GM12878 (cell line): Measurements from ENCODE around the gene NTM. TPM values are rescaled to one million over a fixed set of nuclear protein-coding genes. Genes with fewer than 3 reads are reported as not detected.

Source experiments
- ATAC-seq: fragments of 200-7000 bp; cut with Tn5 transposase; 3 replicates; pipeline ENCODE4 v1.9.1; 2020; ENCODE audit warnings: mild to moderate bottlenecking, moderate library complexity
- BruUV-seq: library from RNA; stranded (reverse); fragments of 400-500 nt; replicated peaks from 2 replicates; lab custom pipeline; 2021; lab: Mats Ljungman, UMichigan
- CTCF ChIA-PET: fragments of 300-600 bp; sonication (Branson Sonifier 250); formaldehyde crosslinking; extraction: SDS; loops from one replicate; lab custom pipeline; 2021; ENCODE audit warnings: inconsistent platforms; lab: Yijun Ruan, JAX
- POLR2A ChIA-PET: fragments of 350-600 bp; formaldehyde crosslinking; extraction: SDS; loops from one replicate; lab custom pipeline; 2021; ENCODE audit warnings: inconsistent platforms; lab: Charles Lee
- RAD21 ChIA-PET: fragments of 300-600 bp; sonication (Branson Sonifier 250); formaldehyde crosslinking; loops from one replicate; lab custom pipeline; 2023; ENCODE audit warnings: antibody characterized with exemption; ENCODE audit not compliant: unreplicated experiment; lab: Charles Lee
- SMC1A ChIA-PET: fragments of 300-600 bp; sonication (Branson Sonifier 250); formaldehyde crosslinking; loops from one replicate; lab custom pipeline; 2023; ENCODE audit not compliant: unreplicated experiment, uncharacterized antibody; lab: Charles Lee
- DNase-seq: peaks from one replicate; pipeline ENCODE4 v3.0.0-alpha.2; 2011; ENCODE audit warnings: low read depth, low spot score
- FAIRE-seq: peaks from 3 replicates; lab custom pipeline; 2011; peaks lifted over from hg19 to GRCh38; lab: Jason Lieb, UNC
- H2AFZ ChIP-seq: 2 replicates; pipeline ENCODE4 v1.6.0; 2011; ENCODE audit warnings: low read depth, low read length, control low read depth; ENCODE audit not compliant: control insufficient read depth
- H3K27ac ChIP-seq: 2 replicates; pipeline ENCODE4 v1.5.1; 2011; ENCODE audit warnings: control low read depth; ENCODE audit not compliant: control insufficient read depth, insufficient read depth
- H3K27me3 ChIP-seq, 2 experiments: replicated peaks in 1 of 2; 2 replicates each; pipeline versions ENCODE4 v1.6.0 to v1.6.1; 2011; ENCODE audit warnings: low read length in 1 of 2; ENCODE audit not compliant: control insufficient read depth in 2 of 2, insufficient read depth in 2 of 2
- H3K36me3 ChIP-seq, 2 experiments: 2 replicates each; pipeline ENCODE4 v1.5.1; 2011; ENCODE audit warnings: low read length in 1 of 2; ENCODE audit not compliant: control insufficient read depth in 2 of 2, insufficient read depth in 2 of 2
- H3K4me1 ChIP-seq: 2 replicates; pipeline ENCODE4 v1.6.1; 2011; ENCODE audit warnings: mild to moderate bottlenecking, low read length, moderate library complexity, mixed read lengths; ENCODE audit not compliant: control insufficient read depth, insufficient read depth
- H3K4me2 ChIP-seq: 2 replicates; pipeline ENCODE4 v1.6.0; 2011; ENCODE audit warnings: control low read depth; ENCODE audit not compliant: control insufficient read depth, insufficient read depth
- H3K4me3 ChIP-seq: fragments of 200-600 bp; sonication (generic); 2 replicates; pipeline ENCODE4 v1.5.1; 2016
- H3K79me2 ChIP-seq: 2 replicates; pipeline ENCODE4 v1.6.0; 2011; ENCODE audit warnings: low read length; ENCODE audit not compliant: control insufficient read depth, insufficient read depth
- H3K9ac ChIP-seq: 2 replicates; pipeline ENCODE4 v1.8.0; 2011; ENCODE audit warnings: low read length, control low read depth, mixed read lengths; ENCODE audit not compliant: control insufficient read depth, insufficient read depth
- H3K9me3 ChIP-seq: replicated peaks from 3 replicates; pipeline ENCODE4 v1.5.1; 2011; ENCODE audit warnings: mild to moderate bottlenecking, low read length; ENCODE audit not compliant: control insufficient read depth, insufficient read depth
- H4K20me1 ChIP-seq: 2 replicates; pipeline ENCODE4 v1.6.0; 2011; ENCODE audit not compliant: control insufficient read depth, insufficient read depth
- CHD2 ChIP-seq: IDR thresholded peaks from 2 replicates; pipeline ENCODE4 v1.6.1; 2011; ENCODE audit warnings: low read depth, low read length, improper control_type of control experiment, borderline replicate concordance
- E2F4 ChIP-seq: IDR thresholded peaks from 2 replicates; pipeline ENCODE4 v1.6.1; 2012; ENCODE audit warnings: low read depth, low read length, improper control_type of control experiment
- EGR1 ChIP-seq, 2 experiments: IDR thresholded peaks; 1 replicate in 1 of 2; 2 replicates in 1 of 2; pipeline ENCODE4 v1.6.1; 2011 to 2012; ENCODE audit warnings: low read depth in 2 of 2, low read length in 2 of 2, borderline replicate concordance in 1 of 2, mild to moderate bottlenecking in 1 of 2, moderate library complexity in 1 of 2
- KAT2A ChIP-seq: conservative IDR thresholded peaks from 2 replicates; pipeline ENCODE4 v1.6.1; 2011; ENCODE audit warnings: low read depth, low read length; ENCODE audit not compliant: control insufficient read depth
- NFYB ChIP-seq: IDR thresholded peaks from 2 replicates; pipeline ENCODE4 v1.6.1; 2011; ENCODE audit warnings: low read depth, mild to moderate bottlenecking, low read length, improper control_type of control experiment, moderate library complexity; ENCODE audit not compliant: insufficient read depth
- NR2C2 ChIP-seq: IDR thresholded peaks from 2 replicates; pipeline ENCODE4 v1.6.1; 2011; ENCODE audit warnings: borderline replicate concordance, low read depth; ENCODE audit not compliant: control insufficient read depth, insufficient read length
- PAX8 ChIP-seq: fragments of 450-650 bp; IDR thresholded peaks from 2 replicates; pipeline ENCODE4 v1.6.1; 2017; ENCODE audit warnings: mild to moderate bottlenecking, moderate library complexity
- TCF3 ChIP-seq: IDR thresholded peaks from 2 replicates; pipeline ENCODE4 v1.6.1; 2012; ENCODE audit warnings: low read depth, mild to moderate bottlenecking, low read length, borderline replicate concordance; ENCODE audit not compliant: insufficient read depth
- USF2 ChIP-seq: IDR thresholded peaks from 2 replicates; pipeline ENCODE4 v1.6.1; 2011; ENCODE audit warnings: low read depth, low read length, improper control_type of control experiment, borderline replicate concordance
- WGBS: methylation state at CpG from one replicate; pipeline ENCODE4 v1.1.6; 2016; ENCODE audit warnings: low lambda C conversion rate; ENCODE audit not compliant: insufficient replicate concordance, insufficient coverage; ENCODE audit errors: missing lambda C conversion rate; 5-methylcytosine and 5-hydroxymethylcytosine counted together
- in situ Hi-C: fragments of 300-500 bp; cut with MboI; formaldehyde crosslinking; loops from 9 replicates; pipeline ENCODE4 v1.14.3; 2018; ENCODE audit warnings: mixed read lengths
- intact Hi-C: fragments of 100-400 bp; cut with micrococcal nuclease; formaldehyde crosslinking; loops from one replicate; pipeline ENCODE4 v1.14.2; 2022; ENCODE audit not compliant: unreplicated experiment
- polyA plus RNA-seq, 11 experiments: library from polyadenylated mRNA; depleted of rRNA in 4 of 11; unstranded in 6 of 11; stranded (reverse) in 5 of 11; fragments of >200 nt; fragmentation: Nextera tagmentation in 4 of 11; fragmentation: Illumina TruSeq in 1 of 11; extraction: Ambion mirVana in 4 of 11; extraction: Trizol in 1 of 11; gene quantifications; 1 replicate in 1 of 11; 2 replicates in 10 of 11; pipeline versions ENCODE4 v1.2.1 to v1.2.3, GENCODE V29; 2011 to 2016; ENCODE audit warnings: inconsistent platforms in 2 of 11, missing spikeins in 2 of 11, low read depth in 1 of 11
- total RNA-seq, 4 experiments: library from RNA; depleted of rRNA in 3 of 4; stranded (reverse); fragments of >200 nt in 3 of 4; fragmentation: Illumina TruSeq in 1 of 4; extraction: Trizol in 1 of 4; gene quantifications; 2 replicates each; pipeline versions ENCODE4 v1.2.1 to v1.2.3, GENCODE V29; 2013 to 2021

NTM gene
- total and polyA plus RNA-seq, 10 of the 15 experiments (the other 5 are each of a cell fraction or from before 2014, with no cell fraction given): not detected

- no peak overlapping the region for H3K4me3 ChIP-seq
- WGBS: 0% methylated on average over 1 of the region's 1 CpG
- H3K9ac ChIP-seq: no peak overlapping the region
- no peak for ATAC-seq
- in situ Hi-C loops (no loop called here), intact Hi-C loops (no loop called here)
- no peak overlapping the region; the same call in 1 of the 2 replicates for H2AFZ ChIP-seq
- RAD21 ChIA-PET: interaction anchor here (1.6 to 2.2 kb wide), 3 partner anchors 9 to 34 kb away, joined by 6 to 10 read pairs (median 9); no protein-coding TSS in a partner anchor
- peaks cover 7% of the 10 kb centered on the region for H3K4me1 ChIP-seq
- H3K79me2 ChIP-seq: no peaks in the 10 kb centered on the region
- no peak for TF ChIP-seq PAX8
- no peak overlapping the region for H3K4me2 ChIP-seq
- H3K27me3 ChIP-seq: no peaks in the 10 kb centered on the region
- SMC1A ChIA-PET: interaction anchor here (1.3 to 4.2 kb wide), 5 partner anchors 10 to 34 kb away, joined by 3 to 25 read pairs (median 20); no protein-coding TSS in a partner anchor
- H4K20me1 ChIP-seq: no peaks in the 10 kb centered on the region
- CTCF ChIA-PET: interaction anchor here (3.1 to 3.9 kb wide), 2 partner anchors 11 to 34 kb away, joined by 27 to 29 read pairs; no protein-coding TSS in a partner anchor
- H3K36me3 ChIP-seq: no peaks in the 10 kb centered on the region
- no TSS peak for BruUV-seq
- H3K27ac ChIP-seq: no peak overlapping the region
- DNase-seq: no peak
- FAIRE-seq: no peak
- H3K9me3 ChIP-seq: no peaks in the 10 kb centered on the region; the same call in 2 of the 3 replicates
- POLR2A ChIA-PET: interaction anchor here (1.0 kb wide), 1 partner anchor 10 kb away, joined by 3 read pairs; no protein-coding TSS in a partner anchor
Measured at GRCh38 chr11:131902421-131902820, 532.0 kb downstream of the NTM start.

DNA sequence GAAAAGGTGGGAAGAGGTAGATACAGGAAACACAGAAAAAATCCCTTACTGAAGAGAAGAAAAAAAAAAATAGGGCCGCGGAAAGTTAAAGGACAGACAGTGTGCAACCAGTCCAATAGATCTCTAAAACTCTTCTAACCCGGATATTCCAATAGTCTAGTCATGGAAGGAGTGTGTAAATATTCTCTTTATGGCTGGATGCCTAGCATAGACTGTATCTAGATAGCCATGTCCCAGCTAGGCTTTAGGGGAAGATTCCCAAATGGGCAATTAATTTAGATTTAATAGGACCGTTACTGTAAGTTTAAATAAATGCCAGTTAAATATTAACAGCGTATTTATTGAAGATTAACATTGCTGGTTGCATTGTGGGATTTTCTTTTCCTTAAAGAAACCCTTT, 532.7 kb downstream of the NTM start:
- intact Hi-C loops: no loop called here
- SMC1A ChIA-PET: interaction anchor here (0.6 to 3.5 kb wide), 4 partner anchors 9 to 36 kb away, joined by 3 to 22 read pairs (median 14); no protein-coding TSS in a partner anchor
- POLR2A ChIA-PET: no interaction called here

More for the DNA sequence above, 532.7 kb downstream of the NTM start:
- H3K9ac ChIP-seq: no peak overlapping the region
- in situ Hi-C loops: no loop called here
- TF ChIP-seq CHD2: no peak
- no peak for TF ChIP-seq NR2C2
- no peak for TF ChIP-seq NFYB
- TF ChIP-seq EGR1 (IDR thresholded peaks at IDR 0.05; ENCODE audit: borderline replicate concordance in 1 of 2, low read depth in 2 of 2, low read length in 2 of 2): no peak
- TF ChIP-seq USF2: no peak
- no peak for TF ChIP-seq E2F4
- no peak for TF ChIP-seq TCF3
- TF ChIP-seq KAT2A: no peak
- TF ChIP-seq, all 136 proteins: peak for 0
- Histone ChIP-seq H3K4me1 (peaks cover 7% of the 10 kb centered on the region), H3K9me3 (no peaks in the 10 kb centered on the region; the same call in 2 of the 3 replicates), H4K20me1 (no peaks in the 10 kb centered on the region), H3K27me3 (no peaks in the 10 kb centered on the region), H3K27ac (no peak overlapping the region), H3K4me2 (no peak overlapping the region), H3K36me3 (no peaks in the 10 kb centered on the region), H3K79me2 (no peaks in the 10 kb centered on the region), H2AFZ (no peak overlapping the region), H3K4me3 (no peak overlapping the region)
- ChIA-PET CTCF (interaction anchor here (0.8 to 3.5 kb wide), 3 partner anchors 8 to 35 kb away, joined by 3 to 17 read pairs (median 11); no protein-coding TSS in a partner anchor), RAD21 (no interaction called here)
- 63% methylated on average over 5 of the region's 5 CpGs for WGBS
- BruUV-seq: no TSS peak
- ATAC-seq (no peak), DNase-seq (no peak), FAIRE-seq (no peak)
